NCI-H446 (cell line): ENCODE measurements around the gene ZNF407.
A peak's percentile ranks its signal among the peaks of the same experiment; 100 is the strongest.

Experiments
- DNase-seq, 2 experiments: peaks; one replicate each; lab custom pipeline; 2025; lab: John Stamatoyannopoulos, UW

The ZNF407 gene

GRCh38 chr18:74929110-74929509 lies 331.4 kb downstream of the ZNF407 start:
- DNase-seq, result no peak

- DNase-seq, result no peak
These were observed 332.9 kb downstream of the ZNF407 start for GRCh38 chr18:74930616-74931015.

GRCh38 chr18:74933930-74934329 lies 336.3 kb downstream of the ZNF407 start:
- DNase-seq, result no peak

- DNase-seq, result no peak
These were observed 337.8 kb downstream of the ZNF407 start for GRCh38 chr18:74935434-74935833.

GRCh38 chr18:74936343-74936742 lies 338.7 kb downstream of the ZNF407 start:
- DNase-seq, result no peak

GRCh38 chr18:74937291-74937690 lies 339.6 kb downstream of the ZNF407 start:
- no peak for DNase-seq

GRCh38 chr18:74940856-74941255 lies 343.2 kb downstream of the ZNF407 start:
- no peak for DNase-seq

GRCh38 chr18:74942319-74942910 lies 344.7 kb downstream of the ZNF407 start:
- no peak for DNase-seq

GRCh38 chr18:74944676-74945075 lies 347.0 kb downstream of the ZNF407 start:
- DNase-seq, result no peak

- no peak for DNase-seq
These were observed 348.3 kb downstream of the ZNF407 start for GRCh38 chr18:74945774-74946545.

- DNase-seq, result no peak
These were observed 349.1 kb downstream of the ZNF407 start for GRCh38 chr18:74946646-74947375.

GRCh38 chr18:74947417-74947816 lies 349.7 kb downstream of the ZNF407 start:
- no peak for DNase-seq

GRCh38 chr18:74947875-74948274 lies 350.2 kb downstream of the ZNF407 start:
- DNase-seq, result no peak

- no peak for DNase-seq
These were observed 351.9 kb downstream of the ZNF407 start for GRCh38 chr18:74949611-74950010.

- DNase-seq, result no peak
These were observed 352.8 kb downstream of the ZNF407 start for GRCh38 chr18:74950479-74950878.

- peak in 1 of 2 experiments; percentile 32 for DNase-seq
These were observed 353.6 kb downstream of the ZNF407 start for GRCh38 chr18:74951165-74951760.

GRCh38 chr18:74957588-74958224 lies 360.0 kb downstream of the ZNF407 start:
- DNase-seq, result no peak

- no peak for DNase-seq
These were observed 361.5 kb downstream of the ZNF407 start for GRCh38 chr18:74959216-74959615.

- DNase-seq, result no peak
These were observed 363.9 kb downstream of the ZNF407 start for GRCh38 chr18:74961596-74961995.

GRCh38 chr18:74963820-74964446 lies 366.3 kb downstream of the ZNF407 start:
- peak in 1 of 2 experiments; percentile 28 for DNase-seq

GRCh38 chr18:74965682-74966081 lies 368.0 kb downstream of the ZNF407 start:
- DNase-seq, result no peak

- DNase-seq, result no peak
These were observed 369.8 kb downstream of the ZNF407 start for GRCh38 chr18:74967438-74967837.
